HT1080 (cell line): Measurements from ENCODE around the gene EFHD1. TPM values are rescaled to one million over a fixed set of nuclear protein-coding genes. Genes with fewer than 3 reads are reported as not detected.
A peak's percentile ranks its signal among the peaks of the same experiment; 100 is the strongest.
"Not testable (repeated sequence)": the region's sequence is repeated elsewhere in the genome, so short reads cannot be mapped to it uniquely, and the experiment has no call there.

ENCODE experiments used
- DNase-seq: peaks from one replicate; pipeline ENCODE4 v3.0.0-alpha.2; 2015; ENCODE audit warnings: low read depth
- total RNA-seq: library from RNA; depleted of rRNA; stranded (reverse); fragments of >200 nt; shearing (Covaris generic); gene quantifications from 2 replicates; pipeline ENCODE4 v1.2.3, GENCODE V29; 2014

EFHD1 gene
- total RNA-seq, 1 experiment from 2014 or later = not detected

DNA sequence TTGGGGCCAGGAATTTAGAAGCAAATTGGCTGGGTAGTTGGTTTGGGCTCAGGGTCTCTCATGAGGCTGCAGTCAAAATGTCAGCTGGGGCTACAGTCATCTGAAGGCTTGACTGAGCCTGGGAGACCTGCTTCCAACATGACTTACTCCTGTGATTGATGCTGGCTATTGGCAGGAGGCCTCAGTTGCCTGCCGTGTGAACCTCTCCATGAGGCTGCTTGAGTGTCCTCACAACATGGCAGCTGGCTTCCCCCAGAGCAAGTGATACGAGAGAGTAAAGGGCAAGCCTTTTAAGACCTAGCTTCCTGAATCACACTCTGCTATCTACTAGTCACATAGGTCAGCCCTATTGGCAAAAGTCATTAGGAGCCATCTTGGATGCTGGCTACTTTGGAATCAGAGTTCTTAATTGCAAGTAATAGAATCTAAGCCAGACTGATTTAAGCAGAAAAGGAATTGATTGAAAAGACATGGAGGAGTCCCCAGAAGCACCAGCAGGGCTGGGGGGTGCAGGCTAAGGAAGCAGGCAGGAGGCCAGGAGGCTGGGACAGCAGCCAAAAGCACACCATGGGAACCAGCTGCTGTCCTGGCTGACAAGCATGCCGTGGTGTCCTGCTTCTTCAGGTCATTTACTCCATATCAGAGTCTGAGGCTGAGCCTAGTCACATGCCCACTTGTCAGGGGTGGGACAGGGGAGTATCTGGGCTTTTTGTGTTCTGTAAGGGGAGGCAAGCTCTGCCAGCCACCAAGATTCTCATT lies 55.9 kb downstream of the EFHD1 start:
- peak; percentile 46 for DNase-seq

DNA sequence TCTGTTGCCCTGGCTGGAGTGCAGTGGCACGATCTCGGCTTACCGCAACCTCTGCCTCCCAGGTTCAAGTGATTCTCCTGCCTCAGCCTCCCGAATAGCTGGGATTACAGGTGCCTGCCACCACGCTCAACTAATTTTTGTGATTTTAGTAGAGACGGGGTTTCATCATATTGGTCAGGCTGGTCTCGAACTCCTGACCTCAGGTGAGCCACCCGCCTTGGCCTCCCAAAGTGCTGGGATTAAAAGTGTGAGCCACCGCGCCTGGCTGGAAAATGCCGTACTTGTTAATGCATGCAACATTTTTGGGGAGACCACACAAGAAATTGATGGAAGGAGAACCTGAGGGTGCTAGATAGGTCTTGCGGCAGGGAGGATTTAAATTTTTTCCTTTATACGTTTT lies 57.7 kb downstream of the EFHD1 start:
- DNase-seq = not testable (repeated sequence)

DNA sequence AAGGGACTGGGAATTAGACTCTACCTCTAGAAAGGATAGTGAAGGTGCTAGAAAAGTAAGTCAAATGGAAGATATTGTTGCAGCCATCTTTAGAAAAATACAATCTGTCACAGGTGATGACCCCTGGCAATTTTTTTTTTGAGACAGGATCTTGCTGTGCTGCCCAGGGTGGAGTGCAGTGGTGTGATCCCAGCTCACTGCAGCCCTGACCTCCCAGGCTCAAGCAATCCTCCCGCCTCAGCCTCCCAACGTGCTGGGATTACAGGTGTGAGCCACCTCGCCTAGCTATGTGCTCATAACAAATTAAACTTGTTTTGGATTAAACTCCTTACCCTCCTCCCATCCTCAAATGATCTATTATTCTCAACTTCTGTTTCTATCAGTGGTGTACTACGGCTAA lies 59.9 kb downstream of the EFHD1 start:
- no peak for DNase-seq

DNA sequence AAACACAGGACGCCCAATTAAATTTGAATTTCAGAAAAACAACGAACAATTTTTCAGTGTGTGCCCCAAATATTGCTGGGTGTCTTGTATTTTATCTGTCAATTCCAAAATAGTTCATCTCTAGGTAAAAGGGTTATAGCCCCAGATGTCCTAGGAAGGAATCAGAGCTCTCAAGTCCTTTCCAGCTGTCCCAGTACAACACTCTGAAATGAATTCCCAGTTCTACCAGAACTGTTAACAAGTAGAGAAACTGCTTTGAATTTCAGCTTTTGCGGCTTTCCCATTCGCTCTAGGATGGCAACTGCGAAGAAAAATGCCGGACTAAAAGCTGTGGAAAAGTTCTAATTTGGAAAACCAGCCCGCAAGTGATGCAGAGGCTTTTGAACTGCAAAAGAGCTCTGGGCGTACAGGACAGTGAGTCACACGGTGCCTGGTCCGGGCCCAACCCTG lies 63.2 kb downstream of the EFHD1 start:
- DNase-seq = no peak

DNA sequence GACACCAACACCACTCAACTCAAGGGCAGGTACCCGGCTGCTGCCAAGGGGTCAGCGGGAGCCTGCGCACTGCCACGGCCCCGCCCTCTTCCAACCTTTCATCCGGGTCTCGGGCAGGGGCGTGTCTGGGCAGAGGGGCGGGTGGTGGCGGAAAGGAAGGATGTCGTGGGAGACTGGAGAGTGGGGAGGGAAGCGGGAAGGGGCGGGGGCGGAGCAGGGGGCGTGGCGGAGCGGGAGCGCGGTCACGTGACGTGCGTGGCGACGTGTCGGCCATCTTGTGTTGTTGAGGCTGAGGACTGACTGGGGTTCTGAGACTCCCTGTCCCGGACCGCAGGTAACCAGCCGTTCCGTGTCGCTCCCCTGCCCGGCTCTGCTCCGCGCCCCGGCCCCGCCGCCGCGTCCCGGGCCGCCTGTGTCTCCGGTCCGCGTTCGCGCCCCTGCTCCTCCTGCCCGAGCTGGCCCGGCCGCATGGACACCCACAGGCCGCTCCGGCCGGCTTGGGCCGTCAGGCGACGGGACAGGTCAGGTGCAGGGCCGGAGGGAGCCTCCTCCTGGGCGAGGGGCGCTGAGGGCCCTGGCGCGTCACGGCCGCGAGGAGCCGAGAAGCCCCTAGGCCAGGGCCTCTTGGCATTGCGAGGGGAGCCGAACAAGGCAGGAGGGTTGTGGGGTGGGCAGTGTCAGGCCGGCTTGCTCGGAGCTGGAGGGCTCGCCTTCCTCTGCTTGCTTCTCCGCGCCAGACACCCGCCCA lies 63.8 kb downstream of the EFHD1 start, which contains the start of gene GIGYF2:
Gene GIGYF2 (plus strand): TSS at position 273 of the 748 bp plus-strand sequence. CDS start 37,867 bp downstream, outside the sequence.
- DNase-seq = peak; percentile 96

DNA sequence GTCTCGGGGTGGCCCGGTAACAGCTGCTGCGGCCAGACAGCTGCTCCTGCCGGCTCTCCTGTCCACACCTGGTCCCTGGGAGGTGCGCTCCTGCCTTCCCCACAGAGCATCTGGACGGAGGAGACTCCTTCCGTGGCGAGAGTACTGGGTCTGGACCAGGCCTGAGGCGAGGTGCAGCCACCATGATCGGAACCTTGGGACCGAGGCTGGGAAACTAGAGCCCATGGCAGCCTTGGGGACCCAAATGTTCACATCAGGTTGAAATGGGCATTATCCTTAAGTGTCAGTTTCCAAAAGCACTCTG lies 64.4 kb downstream of the EFHD1 start:
- DNase-seq = no peak

DNA sequence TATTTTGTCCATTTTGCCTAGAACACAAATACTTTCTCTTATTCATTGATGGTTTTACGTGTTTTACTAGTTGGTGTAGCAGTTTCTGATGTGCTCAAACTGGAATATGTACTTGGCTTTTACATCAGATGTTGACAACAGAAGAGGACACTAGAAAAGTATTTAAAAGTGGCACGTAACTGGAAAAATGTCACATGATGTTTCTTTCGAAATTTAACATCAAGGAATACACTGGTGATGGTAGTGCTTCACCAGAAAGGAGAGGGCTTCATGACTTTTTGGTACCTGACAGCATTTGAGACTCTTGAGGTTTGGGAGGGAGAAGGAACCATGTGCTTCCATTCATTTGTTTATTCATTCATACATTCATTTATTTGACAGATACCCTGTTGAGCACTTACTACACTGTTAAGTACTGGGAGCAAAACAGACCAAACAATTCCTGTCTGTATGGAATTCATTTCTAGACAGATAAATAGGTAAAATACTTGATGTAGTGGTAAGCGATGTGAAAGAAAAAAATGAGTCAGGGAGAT lies 65.2 kb downstream of the EFHD1 start:
- DNase-seq = no peak

DNA sequence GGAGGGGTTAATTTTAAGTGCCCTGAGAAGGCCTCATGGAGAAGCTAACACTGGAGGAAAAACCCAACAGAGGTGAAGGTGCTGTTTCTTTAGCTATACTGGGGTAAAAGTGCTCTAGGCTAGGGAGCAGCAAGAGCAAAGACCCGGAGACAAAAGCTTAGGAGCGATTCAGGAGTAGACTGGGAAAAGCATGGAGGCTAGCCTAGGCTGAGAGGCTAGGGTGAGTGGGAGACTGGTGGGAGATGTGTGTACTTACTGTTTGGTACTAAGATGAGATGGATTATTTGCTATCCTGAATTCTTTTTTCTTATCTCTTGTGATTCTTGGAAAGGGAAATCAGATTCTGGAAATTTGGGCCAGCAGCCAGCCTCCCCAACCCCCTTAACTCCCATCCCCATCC lies 65.7 kb downstream of the EFHD1 start:
- no peak for DNase-seq

DNA sequence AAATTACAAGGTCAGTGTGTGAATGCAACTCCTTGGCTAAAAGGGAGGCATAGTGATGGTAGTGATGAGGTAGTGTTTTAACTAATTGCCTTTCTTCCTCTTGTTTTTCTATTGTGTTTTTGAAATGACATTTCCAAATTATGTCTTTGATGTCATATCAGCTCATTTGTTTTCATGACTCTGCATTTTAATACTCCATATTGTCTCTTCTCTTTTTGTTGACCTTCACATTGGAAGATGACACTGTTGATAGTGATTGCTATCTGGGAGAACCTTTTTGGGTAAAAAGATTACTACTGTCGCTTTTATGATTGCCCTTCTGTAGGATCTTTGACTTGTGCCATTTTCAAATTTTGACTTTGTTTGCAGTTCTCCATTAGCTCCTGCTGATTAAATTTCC lies 66.8 kb downstream of the EFHD1 start:
- DNase-seq = no peak

DNA sequence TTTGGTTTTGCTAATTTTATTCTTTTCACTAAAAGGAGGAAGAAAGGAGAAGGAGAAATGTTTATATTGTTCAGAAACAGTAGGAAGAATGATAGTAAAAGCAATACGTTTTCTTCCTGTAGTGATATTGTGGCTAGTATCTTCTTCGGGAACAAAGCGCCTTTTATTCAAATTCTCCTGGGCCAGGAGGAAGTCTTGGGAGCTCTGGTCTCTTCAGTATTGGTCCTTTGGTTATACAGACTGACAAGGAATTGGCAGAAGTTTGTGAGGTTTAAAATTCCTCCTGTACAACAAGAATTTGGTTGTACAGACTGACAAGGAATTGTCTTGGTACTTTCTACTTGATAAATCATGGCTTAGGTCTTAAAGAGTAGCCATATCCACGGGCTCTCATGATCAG lies 73.7 kb downstream of the EFHD1 start:
- no peak for DNase-seq

DNA sequence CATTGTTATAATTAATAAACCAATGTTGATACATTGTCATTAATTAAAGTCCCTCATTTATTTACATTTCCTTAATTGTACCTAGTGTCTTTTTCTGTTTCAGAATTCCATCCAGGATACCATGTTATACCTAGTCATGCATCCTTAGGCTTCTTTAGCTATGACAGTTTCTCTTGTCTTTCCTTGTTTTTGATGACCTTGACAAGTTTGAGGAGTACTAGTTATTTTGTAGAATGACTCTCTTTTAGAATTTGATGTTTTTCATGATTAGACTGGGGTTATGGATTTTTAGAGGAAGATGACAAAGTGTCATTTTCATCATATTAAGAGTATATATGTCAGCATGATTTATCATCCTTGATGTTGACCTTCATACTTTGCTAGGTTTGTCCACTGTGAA lies 80.1 kb downstream of the EFHD1 start:
- no peak for DNase-seq

DNA sequence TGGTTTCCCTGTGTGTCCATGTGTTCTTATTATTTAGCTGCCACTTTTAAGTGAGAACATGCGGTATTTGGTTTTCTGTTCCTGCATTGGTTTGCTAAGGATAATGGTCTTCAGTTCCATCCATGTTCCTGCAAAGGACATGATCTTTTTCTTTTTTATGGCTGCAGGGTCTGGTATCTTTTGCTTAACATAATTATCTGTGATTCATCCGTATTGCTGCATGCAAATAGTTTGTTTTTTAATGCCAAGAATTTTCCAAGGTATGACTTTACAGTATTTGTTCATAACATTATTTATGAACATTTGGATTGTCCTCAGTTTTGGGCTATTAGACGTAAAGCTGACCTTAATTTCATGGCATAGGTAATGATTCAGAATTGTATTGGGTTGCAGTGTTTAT lies 81.6 kb downstream of the EFHD1 start:
- DNase-seq = no peak

DNA sequence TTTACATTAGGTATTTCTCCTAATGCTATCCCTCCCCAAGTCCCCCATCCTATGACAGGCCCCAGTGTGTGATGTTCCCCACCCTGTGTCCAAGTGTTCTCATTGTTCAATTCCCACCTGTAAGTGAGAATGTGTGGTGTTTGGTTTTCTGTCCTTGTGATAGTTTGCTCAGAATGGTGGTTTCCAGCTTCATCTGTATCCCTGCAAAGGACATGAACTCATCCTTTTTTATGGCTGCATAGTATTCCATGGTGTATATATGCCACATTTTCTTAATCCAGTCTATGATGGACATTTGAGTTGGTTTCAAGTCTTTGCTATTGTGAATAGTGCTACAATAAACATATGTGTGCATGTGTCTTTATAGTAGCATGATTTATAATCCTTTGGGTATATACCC lies 86.7 kb downstream of the EFHD1 start:
- not testable (repeated sequence) for DNase-seq

DNA sequence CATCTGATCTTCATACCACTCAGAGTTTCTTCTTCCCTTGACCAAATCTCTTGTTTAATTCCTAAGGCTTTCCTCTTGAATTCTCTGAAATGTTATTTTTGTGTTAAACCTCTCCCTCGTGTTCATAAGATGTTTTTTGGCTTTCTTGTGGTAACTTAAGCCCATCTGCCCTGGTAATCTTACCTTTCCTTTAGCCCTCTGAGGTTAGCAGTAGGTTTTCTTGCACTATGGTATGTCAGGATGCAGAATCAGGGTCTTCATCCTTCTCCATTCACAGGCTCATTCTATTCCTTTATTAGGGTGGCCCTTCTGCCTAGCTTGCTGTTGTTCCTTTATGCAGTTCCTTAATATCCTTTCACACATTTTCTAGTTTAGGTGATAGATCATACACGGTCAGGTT lies 87.9 kb downstream of the EFHD1 start:
- DNase-seq = no peak

DNA sequence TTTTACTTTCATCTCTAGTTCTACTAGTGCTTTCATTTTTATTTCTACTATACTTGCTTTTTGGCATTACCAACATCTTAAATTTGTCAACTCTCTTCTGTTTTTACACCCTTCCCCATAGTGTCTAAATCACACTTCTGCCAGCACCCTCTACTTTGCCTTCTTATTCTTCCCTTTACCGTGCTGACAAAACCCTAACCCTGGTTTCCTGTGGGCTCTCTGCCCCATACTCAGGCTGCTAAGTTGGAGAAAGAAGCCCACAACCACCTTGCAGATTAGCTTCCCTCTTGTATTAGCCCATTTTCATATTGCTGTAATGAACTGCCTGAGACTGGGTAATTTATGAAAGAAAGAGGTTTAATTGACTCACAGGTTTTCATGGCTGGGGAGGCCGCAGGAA lies 88.5 kb downstream of the EFHD1 start:
- no peak for DNase-seq

DNA sequence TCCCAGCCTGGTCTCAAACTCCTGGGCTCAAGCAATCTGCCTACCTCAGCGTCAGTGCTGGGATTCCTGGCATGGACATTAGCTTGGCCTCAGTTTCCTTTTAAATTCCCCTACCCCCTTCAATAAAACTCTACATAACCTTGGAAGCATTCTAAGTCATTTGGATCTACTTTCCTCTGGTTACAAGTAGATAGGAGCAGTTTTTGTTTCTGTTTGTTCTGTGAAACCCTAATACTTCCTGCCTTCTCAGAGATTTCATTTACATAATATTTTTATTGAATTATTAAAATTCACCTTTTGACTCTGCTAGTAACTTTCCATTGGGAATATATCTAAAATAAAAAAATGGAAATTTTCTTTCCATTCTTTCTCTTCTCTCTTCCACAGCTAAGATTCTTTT lies 89.6 kb downstream of the EFHD1 start:
- DNase-seq = no peak

DNA sequence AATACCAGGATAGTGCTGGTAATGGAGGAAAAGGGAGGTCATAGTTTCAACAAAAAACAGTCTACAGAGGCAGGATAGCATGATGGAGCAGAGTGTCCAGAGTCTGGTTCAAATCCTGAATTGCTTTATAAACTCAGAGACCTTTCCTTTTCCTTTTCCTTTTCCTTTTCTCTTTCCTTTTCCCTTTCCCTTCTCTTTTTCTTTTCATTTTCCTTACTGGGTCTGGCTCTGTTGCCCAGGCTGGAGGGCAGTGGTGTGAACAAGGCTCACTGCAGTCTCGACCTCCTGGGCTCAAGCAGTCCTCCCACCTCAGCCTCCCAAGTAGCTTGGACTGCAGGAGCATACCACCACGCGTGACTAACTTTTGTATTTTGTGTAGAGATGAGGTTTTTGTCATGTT lies 95.4 kb downstream of the EFHD1 start:
- DNase-seq = no peak

DNA sequence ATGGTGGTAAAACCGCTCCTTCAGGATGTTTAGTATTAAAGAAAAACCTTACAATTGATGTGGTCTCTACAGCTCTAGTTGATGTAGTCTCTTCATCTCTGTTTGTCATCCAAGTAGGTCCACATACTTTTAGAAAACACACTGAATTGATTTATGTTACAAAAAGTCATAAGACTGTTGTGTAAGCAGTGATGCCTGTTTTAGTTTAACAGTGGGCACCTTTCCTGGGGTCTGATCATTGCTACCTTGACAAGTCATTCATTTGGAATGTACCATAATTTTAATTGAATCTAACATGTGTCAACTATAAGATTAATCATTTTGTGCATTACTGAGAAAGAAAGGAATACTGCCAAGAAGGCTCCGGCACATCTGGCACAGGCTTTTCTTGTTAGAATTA lies 98.1 kb downstream of the EFHD1 start:
- no peak for DNase-seq
